A673 (cell line): Measurements from ENCODE around the gene ESR2.

ENCODE experiments used
- EZH2 ChIP-seq: fragments of 200-600 bp; sonication (generic); IDR thresholded peaks from 2 replicates; pipeline ENCODE4 v1.6.1; 2017; ENCODE audit warnings: borderline replicate concordance, low read depth, mild to moderate bottlenecking, mixed read lengths, antibody characterized with exemption, low read length; ENCODE audit not compliant: poor library complexity, severe bottlenecking
- TF ChIP-seq, protein P1 (sequence below): fragments of 300-800, 200-600 bp; sonication (generic); conservative IDR thresholded peaks from 2 replicates; pipeline ENCODE4 v1.5.1; 2017; ENCODE audit warnings: low read depth, mild to moderate bottlenecking, antibody characterized with exemption, low read length, moderate library complexity, mixed read lengths

DNA sequence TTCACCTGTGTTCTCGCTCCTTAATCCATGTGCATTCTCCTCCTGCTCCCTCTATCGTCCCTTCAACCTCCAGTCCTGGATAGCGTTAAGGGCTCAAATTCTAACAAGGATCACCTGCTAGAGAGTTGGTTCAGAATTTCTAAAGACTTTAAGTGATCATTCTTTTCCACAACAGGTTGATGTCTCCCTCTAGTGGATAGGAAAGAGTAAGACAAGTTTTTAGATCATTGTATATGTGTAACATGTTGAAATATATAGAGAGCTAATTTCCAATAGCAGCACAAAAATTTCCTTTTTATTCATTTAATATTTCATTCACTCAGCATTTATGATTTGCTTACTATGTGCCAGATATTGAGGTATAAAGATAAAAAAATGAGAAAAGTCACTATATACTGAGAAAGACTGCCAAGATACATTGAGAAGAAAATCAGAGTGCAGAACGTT lies 9.3 kb upstream of the ESR2 start:
- TF ChIP-seq, protein P1, sequence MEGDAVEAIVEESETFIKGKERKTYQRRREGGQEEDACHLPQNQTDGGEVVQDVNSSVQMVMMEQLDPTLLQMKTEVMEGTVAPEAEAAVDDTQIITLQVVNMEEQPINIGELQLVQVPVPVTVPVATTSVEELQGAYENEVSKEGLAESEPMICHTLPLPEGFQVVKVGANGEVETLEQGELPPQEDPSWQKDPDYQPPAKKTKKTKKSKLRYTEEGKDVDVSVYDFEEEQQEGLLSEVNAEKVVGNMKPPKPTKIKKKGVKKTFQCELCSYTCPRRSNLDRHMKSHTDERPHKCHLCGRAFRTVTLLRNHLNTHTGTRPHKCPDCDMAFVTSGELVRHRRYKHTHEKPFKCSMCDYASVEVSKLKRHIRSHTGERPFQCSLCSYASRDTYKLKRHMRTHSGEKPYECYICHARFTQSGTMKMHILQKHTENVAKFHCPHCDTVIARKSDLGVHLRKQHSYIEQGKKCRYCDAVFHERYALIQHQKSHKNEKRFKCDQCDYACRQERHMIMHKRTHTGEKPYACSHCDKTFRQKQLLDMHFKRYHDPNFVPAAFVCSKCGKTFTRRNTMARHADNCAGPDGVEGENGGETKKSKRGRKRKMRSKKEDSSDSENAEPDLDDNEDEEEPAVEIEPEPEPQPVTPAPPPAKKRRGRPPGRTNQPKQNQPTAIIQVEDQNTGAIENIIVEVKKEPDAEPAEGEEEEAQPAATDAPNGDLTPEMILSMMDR = peak; percentile 80
- TF ChIP-seq EZH2 = no peak
